Measurements from ENCODE around the gene SPEN. TPM values are rescaled to one million over a fixed set of nuclear protein-coding genes. Genes with fewer than 3 reads are reported as not detected.
"Not testable (repeated sequence)": the region's sequence is repeated elsewhere in the genome, so short reads cannot be mapped to it uniquely, and the experiment has no call there.

Gene SPEN
- total RNA-seq, 5 donors from 2014 or later (not counting 1 experiment from before 2014, with no cell fraction given) = 69.9 to 81.1 (median 72.1) TPM

DNA sequence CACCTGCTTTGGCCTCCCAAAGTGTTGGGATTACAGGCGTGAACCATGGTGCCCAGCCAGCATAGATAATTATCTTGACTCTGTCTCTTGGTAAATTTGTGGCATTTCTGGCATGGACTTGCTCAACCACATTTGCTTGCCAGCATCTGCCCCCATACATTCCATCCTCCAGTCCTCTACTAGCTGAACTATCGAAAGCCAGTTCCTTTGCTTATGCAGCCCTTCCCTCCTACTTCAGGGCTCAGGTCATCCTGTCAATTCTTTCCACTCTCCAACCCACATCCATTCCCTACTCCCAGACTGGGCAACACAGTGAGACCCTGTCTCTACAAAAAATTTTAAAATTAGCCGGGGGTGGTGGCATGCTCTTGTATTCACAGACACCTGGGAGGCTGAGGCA is 27.0 kb upstream of the SPEN start:
- POLR2A ChIA-PET = no interaction called here
- H3K4me3 Mint-ChIP-seq = no peak overlapping the region

DNA sequence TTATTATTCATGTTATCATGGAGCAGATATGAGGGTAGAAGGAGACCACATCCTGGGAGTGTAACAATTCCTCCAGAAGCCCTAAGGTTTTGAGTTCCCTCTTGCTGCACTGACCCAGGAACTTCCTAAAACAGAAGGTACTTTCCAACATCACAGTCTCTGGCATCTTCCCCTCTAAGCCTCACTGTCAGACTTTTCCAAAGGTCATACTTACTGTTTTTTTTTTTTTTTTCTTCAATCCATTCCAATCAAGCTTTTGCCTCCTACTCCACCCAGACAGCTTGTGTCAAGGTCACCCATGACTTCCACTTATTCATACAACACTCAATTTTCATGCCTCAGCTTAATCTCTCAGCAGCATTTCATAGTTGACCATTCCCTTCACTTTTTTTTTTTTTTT is 21.7 kb upstream of the SPEN start:
- Mint-ChIP-seq H3K4me3 (no peak overlapping the region), H3K27ac (no peak overlapping the region), H3K36me3 (no peaks in the 10 kb centered on the region), H3K9me3 (no peaks in the 10 kb centered on the region), H3K27me3 (no peaks in the 10 kb centered on the region), H3K4me1 (peaks cover 10 to 20% (median 13%) of the 10 kb centered on the region in 3 donors)
- H3K4me1 ChIP-seq (ENCODE audit: control insufficient read depth in 1 of 2, extremely low read depth in 1 of 2, insufficient read depth in 2 of 2, low read length in 2 of 2) = peaks cover 0 to 7% of the 10 kb centered on the region in 2 experiments
- no peaks in the 10 kb centered on the region for H3K36me3 ChIP-seq (ENCODE audit: control insufficient read depth in 2 of 2, extremely low read depth in 1 of 2, insufficient read depth in 1 of 2, low read length in 1 of 2)
- CTCF ChIA-PET = interaction anchor here in 1 of 2 donors (0.6 kb wide), 2 partner anchors 30 to 63 kb away, joined by 3 to 9 read pairs; no protein-coding TSS in a partner anchor
- H3K27ac ChIP-seq (ENCODE audit: low read length) = no peak overlapping the region
- H3K27me3 ChIP-seq (replicated peaks in 1 of 2; ENCODE audit: control insufficient read depth in 2 of 2, extremely low read depth in 1 of 2, insufficient read depth in 2 of 2, low read length in 1 of 2) = no peaks in the 10 kb centered on the region
- no peaks in the 10 kb centered on the region for H3K9me3 ChIP-seq
- POLR2A ChIA-PET = no interaction called here
- ATAC-seq (replicated peaks in 1 of 4) (no peak), DNase-seq (no peak)
- H3K4me3 ChIP-seq (ENCODE audit: control insufficient read depth in 1 of 2, extremely low read depth in 1 of 2, low read length in 1 of 2) = no peak overlapping the region

More for the DNA sequence above, 27.0 kb upstream of the SPEN start:
- Histone ChIP-seq H3K9me3 (no peaks in the 10 kb centered on the region), H3K36me3 (ENCODE audit: control insufficient read depth in 2 of 2, extremely low read depth in 1 of 2, insufficient read depth in 1 of 2, low read length in 1 of 2) (no peaks in the 10 kb centered on the region), H3K27ac (ENCODE audit: low read length) (no peak overlapping the region), H3K27me3 (replicated peaks in 1 of 2; ENCODE audit: control insufficient read depth in 2 of 2, extremely low read depth in 1 of 2, insufficient read depth in 2 of 2, low read length in 1 of 2) (no peaks in the 10 kb centered on the region), H3K4me3 (ENCODE audit: control insufficient read depth in 1 of 2, extremely low read depth in 1 of 2, low read length in 1 of 2) (no peak overlapping the region), H3K4me1 (ENCODE audit: control insufficient read depth in 1 of 2, extremely low read depth in 1 of 2, insufficient read depth in 2 of 2, low read length in 2 of 2) (no peaks in the 10 kb centered on the region)
- DNase-seq (no peak), ATAC-seq (replicated peaks in 1 of 4) (no peak)
- Mint-ChIP-seq H3K27me3 (no peaks in the 10 kb centered on the region), H3K4me1 (peaks cover 3 to 6% (median 4%) of the 10 kb centered on the region in 3 donors), H3K9me3 (no peaks in the 10 kb centered on the region), H3K36me3 (no peaks in the 10 kb centered on the region), H3K27ac (no peak overlapping the region)
- CTCF ChIA-PET = no interaction called here
- 91% methylated on average over 1 of the region's 3 CpGs for WGBS (ENCODE audit: insufficient coverage)

DNA sequence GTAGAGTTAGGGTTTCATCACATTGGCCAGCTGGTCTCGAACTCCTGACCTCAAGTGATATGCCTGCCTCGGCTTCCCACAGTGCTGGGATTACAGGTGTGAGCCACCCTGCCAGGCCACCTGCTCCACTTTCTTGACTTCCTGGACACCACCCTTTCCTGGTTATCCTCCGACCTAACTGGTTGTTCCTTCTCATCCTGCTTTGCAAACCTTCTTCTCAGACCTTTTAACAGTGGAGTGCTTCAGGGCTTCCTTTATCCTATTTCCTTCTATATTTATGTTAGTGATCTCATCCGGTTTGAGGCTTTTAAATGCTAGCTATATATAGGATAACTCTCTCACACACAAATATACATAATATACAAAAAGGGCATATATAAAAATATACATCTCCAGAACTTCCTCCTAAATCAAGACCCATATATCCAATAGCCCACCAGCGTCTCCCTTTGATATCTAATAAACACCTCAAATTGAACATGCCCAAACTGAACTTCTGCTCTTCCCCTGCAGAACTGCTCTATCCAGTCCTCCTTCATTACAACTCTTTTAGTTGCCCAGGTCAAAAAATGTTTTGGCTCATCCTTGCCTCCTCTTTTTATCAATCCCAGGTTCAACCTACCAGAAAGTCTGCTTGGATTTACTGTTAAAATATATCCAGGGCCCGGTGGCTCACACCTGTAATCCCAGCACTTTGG is 20.5 kb upstream of the SPEN start:
- Mint-ChIP-seq H3K4me3 (no peak overlapping the region), H3K4me1 (peaks cover 14 to 26% (median 17%) of the 10 kb centered on the region in 3 donors), H3K27me3 (no peaks in the 10 kb centered on the region), H3K9me3 (no peaks in the 10 kb centered on the region), H3K27ac (no peak overlapping the region), H3K36me3 (peaks cover 4% of the 10 kb centered on the region)
- Histone ChIP-seq H3K4me1 (ENCODE audit: control insufficient read depth in 1 of 2, extremely low read depth in 1 of 2, insufficient read depth in 2 of 2, low read length in 2 of 2) (peaks cover 0 to 7% of the 10 kb centered on the region in 2 experiments), H3K36me3 (ENCODE audit: control insufficient read depth in 2 of 2, extremely low read depth in 1 of 2, insufficient read depth in 1 of 2, low read length in 1 of 2) (no peaks in the 10 kb centered on the region), H3K27ac (ENCODE audit: low read length) (no peak overlapping the region), H3K4me3 (ENCODE audit: control insufficient read depth in 1 of 2, extremely low read depth in 1 of 2, low read length in 1 of 2) (no peak overlapping the region), H3K27me3 (replicated peaks in 1 of 2; ENCODE audit: control insufficient read depth in 2 of 2, extremely low read depth in 1 of 2, insufficient read depth in 2 of 2, low read length in 1 of 2) (no peaks in the 10 kb centered on the region), H3K9me3 (no peaks in the 10 kb centered on the region)
- no peak for ATAC-seq (replicated peaks in 1 of 4)
- POLR2A ChIA-PET = no interaction called here
- CTCF ChIA-PET = no interaction called here
- DNase-seq = no peak
- WGBS (ENCODE audit: insufficient coverage) = 100% methylated on average over 1 of the region's 6 CpGs

DNA sequence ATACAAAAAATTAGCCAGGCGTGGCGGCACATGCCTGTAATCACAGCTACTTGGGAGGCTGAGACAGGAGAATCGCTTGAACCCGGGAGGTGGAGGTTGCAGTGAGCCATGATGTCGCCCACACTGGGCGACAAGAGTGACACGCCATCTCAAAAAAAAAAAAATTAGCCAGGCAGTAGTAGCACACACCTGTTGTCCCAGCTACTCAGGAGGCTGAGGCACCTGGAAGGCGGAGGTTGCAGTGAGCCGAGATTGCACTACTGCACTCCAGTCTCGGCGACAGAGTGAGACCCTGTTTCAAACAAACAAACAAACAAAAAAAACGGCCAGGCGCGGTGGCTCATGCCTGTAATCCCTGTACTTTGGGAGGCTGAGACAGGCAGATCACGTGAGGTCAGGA is 19.9 kb upstream of the SPEN start:
- POLR2A ChIA-PET = not testable (repeated sequence)

DNA sequence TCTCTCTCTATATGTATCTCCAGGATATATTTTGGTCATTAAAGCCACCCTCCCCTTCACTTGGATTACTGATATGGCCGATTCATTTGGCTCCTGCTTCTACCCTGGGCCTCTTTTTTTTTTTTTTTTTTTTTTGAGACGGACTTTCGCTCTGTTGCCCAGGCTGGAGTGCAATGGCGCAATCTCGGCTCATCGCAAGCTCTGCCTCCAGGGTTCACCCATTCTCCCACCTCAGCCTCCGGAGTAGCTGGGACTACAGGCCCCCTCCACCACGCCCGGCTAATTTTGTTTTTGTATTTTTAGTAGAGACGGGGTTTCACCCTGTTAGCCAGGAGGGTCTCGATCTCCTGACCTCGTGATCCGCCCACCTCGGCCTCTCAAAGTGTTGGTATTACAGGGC is 18.6 kb upstream of the SPEN start:
- H3K27ac Mint-ChIP-seq; POLR2A ChIA-PET; CTCF ChIA-PET; H3K27ac ChIP-seq (ENCODE audit: low read length); H3K9me3 ChIP-seq; ATAC-seq (replicated peaks in 1 of 4); H3K9me3 Mint-ChIP-seq; H3K27me3 ChIP-seq (replicated peaks in 1 of 2; ENCODE audit: control insufficient read depth in 2 of 2, extremely low read depth in 1 of 2, insufficient read depth in 2 of 2, low read length in 1 of 2); H3K4me3 ChIP-seq (ENCODE audit: control insufficient read depth in 1 of 2, extremely low read depth in 1 of 2, low read length in 1 of 2); H3K36me3 ChIP-seq (ENCODE audit: control insufficient read depth in 2 of 2, extremely low read depth in 1 of 2, insufficient read depth in 1 of 2, low read length in 1 of 2); H3K27me3 Mint-ChIP-seq; H3K36me3 Mint-ChIP-seq; DNase-seq; H3K4me3 Mint-ChIP-seq: not testable (repeated sequence)
- H3K4me1 ChIP-seq (ENCODE audit: control insufficient read depth in 1 of 2, extremely low read depth in 1 of 2, insufficient read depth in 2 of 2, low read length in 2 of 2) = peaks cover 3 to 22% of the 10 kb centered on the region in 2 experiments
- 95% methylated on average over 4 of the region's 14 CpGs for WGBS (ENCODE audit: insufficient coverage)
- peaks cover 23 to 35% (median 24%) of the 10 kb centered on the region in 3 donors for H3K4me1 Mint-ChIP-seq

More for the DNA sequence above, 19.9 kb upstream of the SPEN start:
- 100% methylated on average over 2 of the region's 15 CpGs for WGBS (ENCODE audit: insufficient coverage)
- H3K4me3 ChIP-seq (ENCODE audit: control insufficient read depth in 1 of 2, extremely low read depth in 1 of 2, low read length in 1 of 2); DNase-seq; H3K36me3 ChIP-seq (ENCODE audit: control insufficient read depth in 2 of 2, extremely low read depth in 1 of 2, insufficient read depth in 1 of 2, low read length in 1 of 2); H3K4me3 Mint-ChIP-seq; H3K9me3 ChIP-seq; H3K27me3 ChIP-seq (replicated peaks in 1 of 2; ENCODE audit: control insufficient read depth in 2 of 2, extremely low read depth in 1 of 2, insufficient read depth in 2 of 2, low read length in 1 of 2); H3K27ac Mint-ChIP-seq; H3K27ac ChIP-seq (ENCODE audit: low read length); CTCF ChIA-PET; ATAC-seq (replicated peaks in 1 of 4); H3K36me3 Mint-ChIP-seq; H3K27me3 Mint-ChIP-seq; H3K9me3 Mint-ChIP-seq: not testable (repeated sequence)
- peaks cover 15 to 27% (median 18%) of the 10 kb centered on the region in 3 donors for H3K4me1 Mint-ChIP-seq
- H3K4me1 ChIP-seq (ENCODE audit: control insufficient read depth in 1 of 2, extremely low read depth in 1 of 2, insufficient read depth in 2 of 2, low read length in 2 of 2) = peaks cover 0 to 12% of the 10 kb centered on the region in 2 experiments

DNA sequence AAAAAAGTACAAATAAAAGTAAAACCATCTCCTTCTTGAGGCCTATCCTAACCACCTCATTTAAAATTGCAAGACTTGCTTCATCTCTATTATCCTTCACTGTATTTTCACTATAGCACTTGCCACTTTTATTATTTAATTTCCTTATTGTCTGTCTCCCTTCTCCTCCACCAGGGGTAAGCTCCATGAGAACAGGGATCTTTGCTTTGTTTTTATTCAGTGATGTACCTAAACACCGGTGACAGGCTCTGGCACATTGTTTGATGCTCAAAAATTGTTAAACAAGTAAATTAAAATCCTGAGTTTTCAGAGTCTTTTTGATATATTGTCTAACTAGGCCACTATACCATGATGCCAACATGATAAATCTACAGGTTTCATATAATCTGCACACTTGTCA is 17.2 kb upstream of the SPEN start:
- no peaks in the 10 kb centered on the region for H3K36me3 ChIP-seq (ENCODE audit: control insufficient read depth in 2 of 2, extremely low read depth in 1 of 2, insufficient read depth in 1 of 2, low read length in 1 of 2)
- peaks cover 3 to 28% of the 10 kb centered on the region in 2 experiments for H3K4me1 ChIP-seq (ENCODE audit: control insufficient read depth in 1 of 2, extremely low read depth in 1 of 2, insufficient read depth in 2 of 2, low read length in 2 of 2)
- Mint-ChIP-seq H3K4me1 (peaks cover 23 to 36% (median 24%) of the 10 kb centered on the region in 3 donors), H3K27ac (no peak overlapping the region), H3K4me3 (no peak overlapping the region), H3K27me3 (no peaks in the 10 kb centered on the region), H3K9me3 (no peaks in the 10 kb centered on the region), H3K36me3 (peaks cover 4% of the 10 kb centered on the region)
- no peak for DNase-seq
- CTCF ChIA-PET = interaction anchor here in 1 of 2 donors (1.0 kb wide), 1 partner anchor 45 kb away, joined by 3 read pairs; no protein-coding TSS in a partner anchor
- no peak for ATAC-seq (replicated peaks in 1 of 4)
- WGBS (ENCODE audit: insufficient coverage) = no CpG with 5 or more reads among the region's 1 CpG
- H3K9me3 ChIP-seq = no peaks in the 10 kb centered on the region
- no peak overlapping the region for H3K4me3 ChIP-seq (ENCODE audit: control insufficient read depth in 1 of 2, extremely low read depth in 1 of 2, low read length in 1 of 2)
- H3K27ac ChIP-seq (ENCODE audit: low read length) = no peak overlapping the region
- no peaks in the 10 kb centered on the region for H3K27me3 ChIP-seq (replicated peaks in 1 of 2; ENCODE audit: control insufficient read depth in 2 of 2, extremely low read depth in 1 of 2, insufficient read depth in 2 of 2, low read length in 1 of 2)
- POLR2A ChIA-PET = no interaction called here
